Skin of body (tissue), 2 donors: ENCODE measurements around the gene ZHX3. TPM values are rescaled to one million over a fixed set of nuclear protein-coding genes. Genes with fewer than 3 reads are reported as not detected.
"Not testable (repeated sequence)": the region's sequence is repeated elsewhere in the genome, so short reads cannot be mapped to it uniquely, and the experiment has no call there.

ENCODE experiments used
- DNase-seq: peaks from one replicate; lab custom pipeline; 2025; lab: John Stamatoyannopoulos, UW
- total RNA-seq: library from RNA; depleted of rRNA; stranded (reverse); fragments of >200 nt; gene quantifications from one replicate; pipeline ENCODE4 v1.2.3, GENCODE V29; 2014

ZHX3 gene
- total RNA-seq, 1 donor from 2014 or later = 11.6 TPM

- DNase-seq = no peak
These were observed 14.2 kb upstream of the ZHX3 start for GRCh38 chr20:41331731-41332130.

GRCh38 chr20:41330941-41331340 is 13.4 kb upstream of the ZHX3 start:
- DNase-seq = no peak

DNA sequence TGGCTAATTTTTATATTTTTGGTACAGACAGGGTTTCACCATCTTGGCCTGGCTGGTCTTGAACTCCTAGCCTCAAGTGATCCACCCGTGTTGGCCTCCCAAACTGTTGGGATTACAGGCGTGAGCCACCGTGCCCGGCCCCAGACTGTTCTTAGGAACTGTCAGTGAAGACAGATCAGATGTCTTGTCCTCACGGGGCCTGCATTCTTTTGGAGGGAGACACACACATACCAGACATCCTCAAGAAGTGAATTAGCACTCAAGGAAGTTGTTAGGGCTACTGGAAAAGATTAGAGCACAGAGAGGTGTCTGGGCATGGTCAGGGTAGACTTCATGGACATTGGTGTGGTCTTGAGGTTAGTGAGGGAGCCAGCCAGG is 12.8 kb upstream of the ZHX3 start:
- no peak for DNase-seq

DNA sequence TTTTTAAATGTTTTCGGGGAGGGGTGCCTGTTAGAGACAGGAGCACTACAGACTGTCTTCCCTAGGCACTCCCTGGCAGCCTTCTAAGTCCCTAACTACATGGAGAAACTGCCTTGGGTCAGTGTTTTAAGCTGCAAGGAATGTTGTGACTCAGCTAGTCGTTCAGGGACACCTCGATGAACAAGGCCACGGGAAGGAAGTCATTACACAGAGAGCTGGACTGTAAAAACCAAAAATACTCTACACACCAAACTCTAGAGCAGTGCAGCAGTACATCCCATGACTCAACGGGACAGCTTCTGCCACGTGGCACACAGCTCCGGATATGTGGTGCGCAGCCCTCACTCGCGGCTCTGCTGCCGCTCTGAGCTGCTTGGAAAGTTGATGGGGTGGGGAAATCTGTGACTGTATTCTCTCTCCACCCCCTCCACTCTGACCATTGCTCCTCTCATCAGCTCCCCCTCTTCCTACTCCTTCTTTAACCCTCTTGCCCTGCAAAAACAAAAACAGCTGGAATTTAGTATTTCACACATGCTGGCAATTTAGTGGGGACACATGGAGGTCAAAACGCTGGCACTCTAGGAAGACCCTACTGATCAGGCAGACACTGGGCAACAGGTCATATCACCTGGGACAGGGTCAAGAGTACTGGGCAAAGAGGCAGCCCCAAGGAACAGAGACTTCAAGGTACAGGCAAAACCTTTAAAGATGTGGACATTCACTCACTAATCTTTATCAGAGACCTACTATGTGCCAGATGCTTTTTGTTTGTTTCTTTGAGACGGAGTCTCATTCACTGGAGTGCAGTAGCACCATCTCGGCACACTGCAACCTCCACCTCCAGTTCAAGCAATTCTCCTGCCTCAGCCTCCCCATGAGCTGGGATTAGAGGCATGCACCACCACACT is 12.2 kb upstream of the ZHX3 start:
- DNase-seq = peak; percentile 78

DNA sequence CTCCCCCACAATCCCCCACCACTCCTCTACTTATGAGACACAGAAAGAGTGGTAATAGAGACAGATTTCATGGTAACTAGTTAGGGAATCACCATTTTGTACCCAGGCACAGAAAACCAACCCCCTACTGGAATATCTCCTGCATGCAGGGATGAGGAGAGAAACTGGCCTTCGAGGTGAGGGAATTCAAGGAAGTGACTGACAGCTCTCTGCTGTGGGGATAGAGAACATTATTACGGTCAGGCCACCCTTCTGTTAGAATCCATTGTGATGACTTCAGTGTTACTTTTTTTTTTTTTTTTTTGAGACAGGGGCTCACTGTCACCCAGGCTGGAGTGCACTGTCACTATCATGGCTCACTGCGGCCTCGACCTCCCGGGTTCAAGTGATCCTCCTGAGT is 9.6 kb upstream of the ZHX3 start:
- no peak for DNase-seq

DNA sequence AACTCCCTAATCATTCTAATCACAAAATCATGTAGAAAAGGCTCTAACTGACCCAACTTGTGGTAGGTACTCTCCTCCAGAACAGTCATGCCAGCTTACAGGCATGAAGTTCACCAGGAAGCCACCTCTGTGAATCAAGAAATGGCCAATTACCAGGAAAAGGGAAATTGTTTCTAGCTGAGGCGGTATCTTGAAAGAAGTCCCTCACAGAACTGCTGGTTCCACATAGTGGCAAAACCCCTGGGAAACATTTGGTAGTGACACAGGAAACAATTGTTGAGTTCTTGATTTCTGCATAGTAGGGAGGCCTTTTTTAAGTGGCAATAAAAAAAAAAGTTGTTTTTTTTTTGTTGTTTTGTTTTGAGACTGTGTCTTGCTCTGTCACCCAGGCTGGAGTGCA is 3.4 kb upstream of the ZHX3 start:
- no peak for DNase-seq

DNA sequence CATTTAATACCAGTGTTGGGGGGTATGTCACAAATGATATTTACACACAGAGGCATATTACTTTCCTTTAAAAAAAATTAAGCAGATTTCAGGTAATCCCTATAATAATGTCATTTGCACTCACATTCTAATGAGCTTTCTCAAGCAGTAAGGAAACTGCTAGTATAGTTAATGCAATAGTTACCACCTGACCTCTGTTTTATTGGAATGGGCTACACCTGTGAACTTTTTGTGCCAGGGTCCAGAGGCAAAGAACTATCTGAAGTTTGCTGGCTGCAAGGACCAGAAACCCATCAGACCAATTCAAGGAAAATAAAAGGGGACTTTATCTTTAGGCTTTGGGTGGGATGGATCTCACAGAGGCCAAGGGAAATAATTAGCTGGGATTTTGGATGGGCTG is 2.9 kb upstream of the ZHX3 start:
- DNase-seq = no peak

DNA sequence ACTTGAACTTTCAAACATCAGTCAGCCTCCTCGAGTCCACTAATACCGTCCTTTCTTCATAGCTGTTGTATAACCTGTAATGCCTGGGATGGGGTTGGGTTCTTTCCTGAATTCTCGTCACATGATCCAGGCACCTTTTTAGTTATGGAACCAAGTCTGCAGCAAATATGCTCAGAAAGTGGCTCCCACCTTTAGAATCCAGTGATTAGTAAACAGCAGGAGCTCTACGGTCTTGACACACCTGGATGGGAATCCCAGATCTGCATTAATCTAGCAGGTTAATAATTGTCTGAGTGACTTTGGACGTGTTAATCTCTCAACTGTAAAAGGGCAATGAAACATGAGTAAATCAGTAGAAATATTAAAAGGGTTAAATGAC is 729 bp upstream of the ZHX3 start:
- DNase-seq = no peak

DNA sequence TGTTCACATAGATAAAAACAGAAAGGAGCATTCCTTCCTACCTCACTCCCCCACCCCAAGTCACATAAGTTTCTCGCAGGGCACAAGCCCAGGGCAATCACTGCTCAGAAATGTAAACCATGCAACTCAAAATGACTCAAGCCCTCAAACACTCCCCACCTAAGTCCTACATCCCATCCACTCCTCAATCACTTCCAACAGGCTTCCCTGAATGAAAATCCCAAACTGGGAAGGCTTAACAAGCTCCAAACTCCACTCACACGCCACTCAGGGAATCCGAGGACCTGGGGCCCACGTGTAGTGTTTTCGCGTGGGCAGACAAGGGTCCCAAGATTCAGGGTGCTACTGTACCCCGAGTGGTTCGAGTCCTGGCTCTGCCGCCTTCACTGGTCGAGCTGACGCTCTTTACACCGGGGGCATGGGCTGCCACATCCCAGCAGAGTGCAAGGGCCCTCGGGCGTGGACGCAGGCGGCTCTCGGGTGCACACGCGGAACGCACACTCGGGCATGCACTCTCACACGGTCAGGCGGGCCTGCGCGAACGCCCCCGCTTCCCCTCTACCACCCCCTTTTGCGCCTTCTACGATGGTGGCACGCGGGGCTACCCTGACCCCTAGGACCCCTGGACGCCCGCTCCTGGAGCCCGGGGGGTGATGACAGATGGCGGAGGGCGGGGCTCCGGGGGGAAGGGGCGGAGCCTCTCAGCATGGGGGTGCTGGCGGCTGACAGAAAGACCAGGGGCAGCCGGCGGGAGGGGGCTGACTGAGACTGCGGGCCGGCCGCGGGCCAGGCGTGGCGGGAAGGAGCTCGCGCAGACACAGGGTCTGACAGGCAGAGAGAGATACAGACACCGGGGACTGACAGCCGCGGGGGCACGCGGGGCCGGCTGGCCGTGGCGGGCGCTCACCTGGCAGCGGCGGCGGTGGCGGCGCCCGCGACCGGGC is 657 bp downstream of the ZHX3 start:
- peak; percentile 14 for DNase-seq

GRCh38 chr20:41316051-41316450 is 1.5 kb downstream of the ZHX3 start:
- DNase-seq = no peak

DNA sequence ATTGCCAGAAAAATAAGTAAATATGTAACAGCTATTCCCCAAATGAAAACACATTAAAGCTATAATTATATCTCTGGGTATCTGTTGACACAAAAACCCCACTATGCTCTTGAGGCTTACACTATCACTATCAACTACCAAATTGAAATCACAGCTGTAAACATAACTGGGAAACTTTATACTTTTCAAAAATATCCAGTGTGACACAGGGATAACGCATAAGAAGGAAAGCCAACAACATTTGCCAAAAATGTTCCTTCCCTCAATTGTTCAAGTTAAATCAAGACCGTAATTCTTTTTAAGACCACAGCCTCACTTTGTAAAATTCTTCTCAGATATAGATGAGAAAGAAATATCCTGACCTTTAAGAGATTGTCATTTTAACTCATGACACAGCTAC is 3.1 kb downstream of the ZHX3 start:
- no peak for DNase-seq

GRCh38 chr20:41312009-41312408 is 5.5 kb downstream of the ZHX3 start:
- DNase-seq = not testable (repeated sequence)

GRCh38 chr20:41309817-41310216 is 7.7 kb downstream of the ZHX3 start:
- no peak for DNase-seq

DNA sequence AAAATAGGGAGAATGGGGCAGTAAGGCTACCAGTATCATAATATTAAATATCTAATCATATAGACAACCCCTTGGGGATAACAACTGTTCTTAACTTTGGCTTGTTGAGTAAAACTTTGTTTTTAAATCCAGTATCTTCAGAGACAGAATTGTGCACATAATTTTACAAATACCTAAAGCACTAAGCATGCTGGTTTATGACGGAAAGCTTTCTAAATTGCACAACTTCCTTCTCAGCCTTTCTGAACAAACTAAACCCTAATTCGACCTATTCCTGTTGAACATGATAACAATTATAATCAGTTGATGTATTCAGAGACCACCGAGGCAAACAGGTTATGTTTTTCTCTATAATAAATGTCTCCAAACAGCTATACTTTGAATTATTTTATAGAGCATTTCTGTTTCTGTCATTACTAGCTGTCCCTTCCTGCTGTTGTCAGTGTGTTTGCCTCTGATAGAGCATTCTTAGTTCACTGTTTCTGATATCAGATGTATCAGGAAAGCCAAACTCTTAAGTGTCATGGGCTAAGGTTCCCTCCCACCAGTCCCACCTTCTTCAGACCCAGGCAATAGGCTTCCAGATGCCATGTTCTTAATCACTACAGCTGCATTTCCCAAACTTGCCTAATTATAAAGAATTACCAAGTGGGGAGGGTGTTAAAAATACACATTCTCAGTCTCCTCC is 8.7 kb downstream of the ZHX3 start:
- DNase-seq = no peak

GRCh38 chr20:41308290-41308711 is 9.2 kb downstream of the ZHX3 start:
- DNase-seq = no peak

GRCh38 chr20:41307021-41307420 is 10.5 kb downstream of the ZHX3 start:
- DNase-seq = no peak

DNA sequence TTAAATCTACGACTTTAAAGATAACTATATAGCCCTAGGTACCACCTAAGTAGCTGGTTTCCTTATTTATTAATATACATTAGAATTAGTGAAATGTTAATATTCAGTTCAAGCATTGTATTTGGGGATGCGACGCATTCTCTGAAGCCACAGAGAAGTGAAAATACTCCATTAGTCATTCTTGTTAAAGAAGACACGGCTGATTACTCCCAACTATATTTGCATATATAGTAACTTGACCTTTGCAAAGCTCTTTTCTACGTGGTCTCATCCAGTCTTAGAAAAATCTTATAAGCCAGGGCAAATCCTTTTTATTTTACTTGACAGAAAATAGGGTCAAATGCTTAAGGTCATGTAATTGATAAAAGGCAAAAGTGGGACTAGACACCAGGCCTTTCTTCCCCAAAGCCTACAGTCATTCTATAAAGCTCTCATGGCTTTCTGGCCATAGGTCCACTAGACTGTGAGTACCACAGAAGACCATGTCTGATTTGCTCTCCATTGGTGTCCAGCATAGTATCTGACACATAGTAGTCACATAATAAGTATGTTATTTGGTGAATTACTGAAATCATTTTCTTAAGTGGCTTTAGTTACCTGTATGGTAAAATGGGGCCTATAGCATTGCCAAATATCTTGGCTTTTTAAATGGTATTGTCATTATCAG is 11.3 kb downstream of the ZHX3 start:
- no peak for DNase-seq

DNA sequence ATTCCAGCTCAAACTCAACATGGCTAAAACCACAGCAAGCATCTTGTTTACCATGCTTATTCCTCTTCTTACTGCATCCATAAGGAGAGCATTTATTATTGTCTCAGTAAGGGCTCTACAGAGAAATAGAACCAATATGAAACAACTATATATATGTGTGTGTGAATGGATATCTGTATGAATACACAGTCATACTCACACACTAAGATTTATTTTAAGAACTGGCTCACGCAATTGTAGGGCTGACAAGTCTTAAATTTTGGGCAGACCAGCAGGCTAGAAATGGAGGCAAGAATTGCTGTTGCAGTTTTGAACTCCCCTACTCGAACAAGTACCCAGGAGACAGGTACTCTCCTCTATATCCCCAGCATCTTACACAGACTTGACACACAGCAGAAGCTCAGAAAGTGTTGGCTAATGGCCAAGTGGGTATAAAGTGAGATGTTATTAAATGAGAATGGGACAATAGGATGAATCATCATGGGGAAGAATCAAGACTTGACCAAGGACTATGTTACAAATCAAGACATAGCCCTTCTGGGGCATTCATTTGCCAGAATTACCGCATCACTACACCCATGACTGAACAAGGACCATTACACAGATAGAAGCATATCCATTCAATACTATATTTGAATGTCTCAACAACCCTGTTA is 13.0 kb downstream of the ZHX3 start:
- DNase-seq = no peak

DNA sequence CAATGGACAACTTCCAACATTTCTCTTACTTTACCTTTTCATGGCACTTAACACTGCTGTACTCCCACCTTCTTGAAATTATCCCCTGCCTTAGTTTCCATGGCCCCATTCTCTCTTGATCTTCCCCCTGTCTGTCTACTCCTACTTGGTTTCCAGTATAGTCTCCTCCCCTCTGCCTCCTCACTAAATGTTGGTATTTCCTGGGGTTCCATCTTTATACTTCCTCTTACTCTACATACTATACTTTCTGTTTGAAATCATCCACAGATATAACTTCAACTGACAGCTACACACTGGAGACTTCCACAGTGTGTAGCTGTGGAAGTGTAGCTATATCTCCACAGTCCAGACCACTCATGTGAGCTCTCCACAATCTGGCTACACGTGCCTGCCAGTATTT is 13.5 kb downstream of the ZHX3 start:
- no peak for DNase-seq

DNA sequence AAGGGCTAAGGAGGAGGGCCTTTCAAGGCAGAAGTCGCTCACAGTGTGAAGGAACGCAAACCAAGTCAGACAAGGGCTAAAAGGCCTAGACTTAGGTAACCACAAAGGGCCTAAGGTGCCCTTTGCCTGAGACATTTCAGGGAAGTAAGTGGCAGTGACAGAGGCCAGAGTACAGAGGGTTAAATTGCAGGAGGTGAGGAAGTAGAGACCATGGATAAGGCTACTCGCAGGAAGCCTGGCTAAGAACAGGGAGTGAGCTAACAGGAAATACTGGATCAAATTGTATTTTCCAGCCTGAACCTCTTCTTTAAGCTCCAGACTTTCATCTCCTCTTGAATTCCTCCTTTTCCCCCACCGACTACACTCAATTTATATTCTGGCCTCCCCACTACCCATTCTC is 16.6 kb downstream of the ZHX3 start:
- DNase-seq = no peak

GRCh38 chr20:41300383-41300782 is 17.1 kb downstream of the ZHX3 start:
- no peak for DNase-seq
